ENCODE measurements around the gene PLXNA2. TPM values are rescaled to one million over a fixed set of nuclear protein-coding genes. Genes with fewer than 3 reads are reported as not detected.
A peak's percentile ranks its signal among the peaks of the same experiment; 100 is the strongest.

The PLXNA2 gene
- total RNA-seq, 6 experiments from 2014 or later: 20.9 to 29.9 (median 28.1) TPM

GRCh38 chr1:208158640-208159554 lies 85.3 kb downstream of the PLXNA2 start:
- no peak for TF ChIP-seq CTCF (IDR thresholded peaks at IDR 0.05)
- no peak for DNase-seq
- Mint-ChIP-seq H3K27me3 (ENCODE audit: insufficient read depth) (no peaks in the 10 kb centered on the region; the same call in none of the 2 replicates), H3K4me1 (ENCODE audit: low read depth) (peaks cover 58% of the 10 kb centered on the region), H3K4me3 (no peak overlapping the region; the same call in 1 of the 2 replicates), H3K27ac (peak overlapping the region; percentile 72), H3K36me3 (ENCODE audit: low read depth) (no peaks in the 10 kb centered on the region), H3K9me3 (no peaks in the 10 kb centered on the region)

- Mint-ChIP-seq H3K4me3 (no peak overlapping the region), H3K36me3 (ENCODE audit: low read depth) (no peaks in the 10 kb centered on the region), H3K27me3 (ENCODE audit: insufficient read depth) (no peaks in the 10 kb centered on the region; the same call in none of the 2 replicates), H3K27ac (no peak overlapping the region), H3K9me3 (no peaks in the 10 kb centered on the region), H3K4me1 (ENCODE audit: low read depth) (peaks cover 48% of the 10 kb centered on the region)
- no peak for DNase-seq
- no peak for TF ChIP-seq CTCF (IDR thresholded peaks at IDR 0.05)
Observed at GRCh38 chr1:208157769-208158168, 86.4 kb downstream of the PLXNA2 start.

- TF ChIP-seq CTCF (IDR thresholded peaks at IDR 0.05): no peak
- Mint-ChIP-seq H3K36me3 (ENCODE audit: low read depth) (no peaks in the 10 kb centered on the region), H3K27ac (no peak overlapping the region), H3K4me1 (ENCODE audit: low read depth) (peaks cover 37% of the 10 kb centered on the region), H3K9me3 (no peaks in the 10 kb centered on the region), H3K27me3 (ENCODE audit: insufficient read depth) (no peaks in the 10 kb centered on the region; the same call in none of the 2 replicates), H3K4me3 (no peak overlapping the region)
- DNase-seq: no peak
Observed at GRCh38 chr1:208156741-208157140, 87.4 kb downstream of the PLXNA2 start.

- Mint-ChIP-seq H3K4me1 (ENCODE audit: low read depth) (peaks cover 33% of the 10 kb centered on the region), H3K4me3 (no peak overlapping the region), H3K36me3 (ENCODE audit: low read depth) (no peaks in the 10 kb centered on the region), H3K27ac (no peak overlapping the region), H3K9me3 (no peaks in the 10 kb centered on the region), H3K27me3 (ENCODE audit: insufficient read depth) (no peaks in the 10 kb centered on the region; the same call in none of the 2 replicates)
- no peak for DNase-seq
- TF ChIP-seq CTCF (IDR thresholded peaks at IDR 0.05): no peak
Observed at GRCh38 chr1:208156310-208156709, 87.9 kb downstream of the PLXNA2 start.

- Mint-ChIP-seq H3K9me3 (no peaks in the 10 kb centered on the region), H3K27me3 (ENCODE audit: insufficient read depth) (no peaks in the 10 kb centered on the region; the same call in none of the 2 replicates), H3K27ac (peak overlapping the region; percentile 50; the same call in 1 of the 2 replicates), H3K4me1 (ENCODE audit: low read depth) (peaks cover 20% of the 10 kb centered on the region), H3K4me3 (no peak overlapping the region), H3K36me3 (ENCODE audit: low read depth) (no peaks in the 10 kb centered on the region)
- no peak for TF ChIP-seq CTCF (IDR thresholded peaks at IDR 0.05)
- DNase-seq: no peak
Observed at GRCh38 chr1:208154679-208155642, 89.2 kb downstream of the PLXNA2 start.
